ENCODE data around the gene ZNF438. TPM values are rescaled to one million over a fixed set of nuclear protein-coding genes. Genes with fewer than 3 reads are reported as not detected.

Gene ZNF438
- total RNA-seq, 1 donor from 2014 or later: 1.7 TPM

DNA sequence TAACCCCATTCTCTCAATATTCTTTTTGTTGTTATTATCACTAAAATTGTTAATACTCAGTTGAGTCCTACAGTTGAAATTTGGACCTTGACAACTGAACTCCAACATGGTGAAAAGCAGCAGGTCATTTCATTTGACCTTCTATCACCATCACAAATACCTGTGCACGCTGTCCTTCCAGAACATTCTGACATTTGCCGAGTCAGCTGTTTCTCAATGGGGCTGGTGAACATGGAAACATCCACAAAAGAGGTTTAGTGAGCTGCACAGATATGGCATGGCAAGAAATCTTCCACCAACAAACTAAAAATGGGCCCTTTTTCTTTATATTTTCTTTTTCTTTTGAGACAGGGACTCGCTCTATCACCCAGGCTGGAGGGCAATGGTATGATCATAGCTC lies 169.7 kb downstream of the ZNF438 start:
- peaks cover 5 to 15% of the 10 kb centered on the region in 2 donors for H3K4me1 ChIP-seq
- H3K27me3 ChIP-seq: no peaks in the 10 kb centered on the region
- TF ChIP-seq CTCF (IDR thresholded peaks at IDR 0.05): no peak
- no peaks in the 10 kb centered on the region for H3K36me3 ChIP-seq
- no peak overlapping the region for H3K4me3 ChIP-seq
- intact Hi-C loops (cut with DNase I): no loop called here
- DNase-seq (ENCODE audit: low spot score in 2 of 2): no peak
- H3K9me3 ChIP-seq: no peaks in the 10 kb centered on the region
- H3K27ac ChIP-seq: no peak overlapping the region

- H3K4me3 ChIP-seq: no peak overlapping the region
- no peaks in the 10 kb centered on the region for H3K36me3 ChIP-seq
- no peak for TF ChIP-seq CTCF (IDR thresholded peaks at IDR 0.05)
- no peak overlapping the region for H3K27ac ChIP-seq
- no peak for DNase-seq (ENCODE audit: low spot score in 2 of 2)
- intact Hi-C loops (cut with DNase I): no loop called here
- peaks cover 5 to 15% of the 10 kb centered on the region in 2 donors for H3K4me1 ChIP-seq
- H3K9me3 ChIP-seq: no peaks in the 10 kb centered on the region
- no peaks in the 10 kb centered on the region for H3K27me3 ChIP-seq
Observed at GRCh38 chr10:30861221-30861620, 170.4 kb downstream of the ZNF438 start.

- Histone ChIP-seq H3K9me3 (no peaks in the 10 kb centered on the region), H3K4me1 (peaks cover 5 to 15% of the 10 kb centered on the region in 2 donors), H3K36me3 (no peaks in the 10 kb centered on the region), H3K4me3 (no peak overlapping the region), H3K27ac (peak overlapping the region; percentile 72 to 74), H3K27me3 (no peaks in the 10 kb centered on the region)
- TF ChIP-seq CTCF (IDR thresholded peaks at IDR 0.05): no peak
- no peak for DNase-seq (ENCODE audit: low spot score in 2 of 2)
- intact Hi-C loops (cut with DNase I): no loop called here
Observed at GRCh38 chr10:30858499-30858898, 173.2 kb downstream of the ZNF438 start.

GRCh38 chr10:30857803-30858202 lies 173.9 kb downstream of the ZNF438 start:
- TF ChIP-seq CTCF (IDR thresholded peaks at IDR 0.05): no peak
- Histone ChIP-seq H3K36me3 (no peaks in the 10 kb centered on the region), H3K9me3 (no peaks in the 10 kb centered on the region), H3K4me3 (no peak overlapping the region), H3K27me3 (no peaks in the 10 kb centered on the region), H3K27ac (peak overlapping the region; percentile 72 to 74), H3K4me1 (peaks cover 5 to 15% of the 10 kb centered on the region in 2 donors)
- intact Hi-C loops (cut with DNase I): no loop called here
- DNase-seq (ENCODE audit: low spot score in 2 of 2): peak in 1 of 2 donors; percentile 84

GRCh38 chr10:30855131-30855530 lies 176.5 kb downstream of the ZNF438 start:
- Histone ChIP-seq H3K4me3 (no peak overlapping the region), H3K4me1 (peaks cover 5 to 15% of the 10 kb centered on the region in 2 donors), H3K27ac (no peak overlapping the region), H3K36me3 (no peaks in the 10 kb centered on the region), H3K9me3 (no peaks in the 10 kb centered on the region), H3K27me3 (no peaks in the 10 kb centered on the region)
- no peak for DNase-seq (ENCODE audit: low spot score in 2 of 2)
- intact Hi-C loops (cut with DNase I): no loop called here
- no peak for TF ChIP-seq CTCF (IDR thresholded peaks at IDR 0.05)

- intact Hi-C loops (cut with DNase I): no loop called here
- no peak for DNase-seq (ENCODE audit: low spot score in 2 of 2)
Observed at GRCh38 chr10:30854656-30855055, 177.0 kb downstream of the ZNF438 start.

More at GRCh38 chr10:30854656-30855055, 177.0 kb downstream of the ZNF438 start:
- no peak for TF ChIP-seq CTCF (IDR thresholded peaks at IDR 0.05)
- H3K4me3 ChIP-seq: no peak overlapping the region
- H3K4me1 ChIP-seq: peaks cover 5 to 15% of the 10 kb centered on the region in 2 donors
- H3K27me3 ChIP-seq: no peaks in the 10 kb centered on the region
- H3K36me3 ChIP-seq: peaks cover 0 to 3% of the 10 kb centered on the region in 2 donors
- no peaks in the 10 kb centered on the region for H3K9me3 ChIP-seq
- H3K27ac ChIP-seq: no peak overlapping the region

Data from ascending aorta (tissue), 2 donors.